Brain microvascular endothelial cell (primary cell): ENCODE measurements around the gene NDUFA13.

Source experiments
- DNase-seq: peaks from one replicate; pipeline ENCODE4 v3.0.0-alpha.2; 2020
- H3K27ac ChIP-seq: fragments of 250-450 bp; sonication (Bioruptor Pico); 2 replicates; pipeline ENCODE4 v1.5.1; 2020; ENCODE audit warnings: mild to moderate bottlenecking, moderate library complexity
- H3K27me3 ChIP-seq: fragments of 250-450 bp; sonication (Bioruptor Pico); replicated peaks from 2 replicates; pipeline ENCODE4 v1.5.1; 2020; ENCODE audit warnings: mild to moderate bottlenecking
- H3K36me3 ChIP-seq: fragments of 250-450 bp; sonication (Bioruptor Pico); replicated peaks from 2 replicates; pipeline ENCODE4 v1.5.1; 2020; ENCODE audit warnings: mild to moderate bottlenecking
- H3K4me3 ChIP-seq: 2 replicates; pipeline ENCODE4 v1.5.1; 2011; ENCODE audit warnings: low read depth, mild to moderate bottlenecking, control low read depth, low read length, moderate library complexity
- CTCF ChIP-seq: IDR thresholded peaks from 2 replicates; pipeline ENCODE4 v1.5.1; 2011; ENCODE audit warnings: low read depth, mild to moderate bottlenecking, moderate library complexity, low read length, control low read depth, inconsistent platforms; ENCODE audit errors: missing control alignments
- in situ Hi-C: cut with HindIII; loops from 2 replicates; pipeline ENCODE4 v1.10.0; 2017; ENCODE audit warnings: low sequenced_read_pairs, low pct_ligation_motif_present

Gene NDUFA13

GRCh38 chr19:19485998-19486290, 30.1 kb upstream of the NDUFA13 start:
- in situ Hi-C loops = no loop called here
- no peak overlapping the region for H3K4me3 ChIP-seq

GRCh38 chr19:19486343-19487076, 29.5 kb upstream of the NDUFA13 start:
- Histone ChIP-seq H3K27me3 (no peaks in the 10 kb centered on the region), H3K4me3 (no peak overlapping the region), H3K27ac (no peak overlapping the region), H3K36me3 (peaks cover 8% of the 10 kb centered on the region)
- TF ChIP-seq CTCF = no peak
- DNase-seq = no peak
- in situ Hi-C loops = no loop called here

More at GRCh38 chr19:19485998-19486290, 30.1 kb upstream of the NDUFA13 start:
- Histone ChIP-seq H3K27me3 (no peaks in the 10 kb centered on the region), H3K27ac (no peak overlapping the region), H3K36me3 (peaks cover 12% of the 10 kb centered on the region)
- TF ChIP-seq CTCF = no peak
- DNase-seq = no peak

GRCh38 chr19:19487077-19487949, 28.7 kb upstream of the NDUFA13 start:
- no peak for TF ChIP-seq CTCF

GRCh38 chr19:19487950-19488874, 27.8 kb upstream of the NDUFA13 start:
- Histone ChIP-seq H3K27me3 (no peaks in the 10 kb centered on the region), H3K27ac (peak overlapping the region; percentile 86), H3K36me3 (peaks cover 8% of the 10 kb centered on the region), H3K4me3 (no peak overlapping the region)
- in situ Hi-C loops = no loop called here
- peak; percentile 19 for DNase-seq
- TF ChIP-seq CTCF = no peak

More at GRCh38 chr19:19487077-19487949, 28.7 kb upstream of the NDUFA13 start:
- Histone ChIP-seq H3K27ac (no peak overlapping the region), H3K27me3 (no peaks in the 10 kb centered on the region), H3K4me3 (no peak overlapping the region), H3K36me3 (peaks cover 8% of the 10 kb centered on the region)
- in situ Hi-C loops = no loop called here
- DNase-seq = no peak

DNA sequence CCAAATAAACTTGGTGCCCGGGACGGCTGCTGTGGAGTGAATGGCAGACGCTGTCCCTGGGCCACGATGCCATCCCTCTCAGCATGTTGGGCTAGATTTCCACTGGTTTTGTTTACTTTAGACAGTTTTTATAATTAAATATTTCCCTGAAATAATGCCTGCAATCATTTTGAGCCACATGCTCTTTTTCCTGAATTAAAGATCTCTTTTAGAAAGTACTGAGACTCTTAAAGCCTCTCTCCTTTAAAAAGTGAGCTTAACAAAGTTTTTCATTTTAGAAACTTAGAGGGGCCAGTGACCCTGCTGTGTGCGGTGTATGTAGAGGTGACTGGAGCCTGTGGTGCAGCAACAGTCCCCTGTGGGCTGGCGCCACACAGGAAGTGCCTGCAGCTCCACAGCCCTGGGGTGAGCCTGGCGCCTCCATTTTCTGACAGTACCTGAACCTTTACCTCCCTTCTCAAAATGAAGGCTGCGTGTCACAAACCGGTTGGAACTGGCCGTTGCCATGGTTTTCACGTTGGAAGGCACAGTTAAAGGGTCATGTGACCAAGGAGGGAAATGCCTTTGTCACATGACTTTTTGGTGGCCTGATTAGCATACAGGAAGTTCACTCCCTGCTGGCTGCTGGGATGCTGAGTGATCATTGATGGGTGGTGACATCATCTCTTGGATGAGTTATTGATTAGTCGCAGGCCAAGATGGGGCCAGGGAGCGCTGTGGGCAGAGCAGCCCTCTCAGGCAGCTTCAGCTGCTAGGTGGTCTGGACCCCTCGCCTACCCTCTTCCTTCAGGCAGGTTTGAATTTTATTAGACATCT, 26.9 kb upstream of the NDUFA13 start:
- H3K36me3 ChIP-seq = peaks cover 7% of the 10 kb centered on the region
- peak; percentile 92 for DNase-seq
- no peak for TF ChIP-seq CTCF
- H3K4me3 ChIP-seq = no peak overlapping the region
- peak overlapping the region; percentile 86 for H3K27ac ChIP-seq
- in situ Hi-C loops = no loop called here
- H3K27me3 ChIP-seq = no peaks in the 10 kb centered on the region
